PC-3 (cell line): ENCODE data around the gene CTTNBP2NL. TPM values are rescaled to one million over a fixed set of nuclear protein-coding genes. Genes with fewer than 3 reads are reported as not detected.

ENCODE experiments used
- ATAC-seq: fragments of 200-7000 bp; cut with Tn5 transposase; 2 replicates; pipeline ENCODE4 v1.9.1; 2020; ENCODE audit warnings: mild to moderate bottlenecking, moderate library complexity
- BruUV-seq: library from RNA; stranded (reverse); fragments of 400-500 nt; replicated peaks from 2 replicates; lab custom pipeline; 2021; lab: Mats Ljungman, UMichigan
- CTCF ChIA-PET: fragments of 300-600 bp; sonication (Branson Sonifier 250); formaldehyde crosslinking; loops from one replicate; lab custom pipeline; 2022; ENCODE audit warnings: antibody characterized with exemption; lab: Charles Lee
- POLR2A ChIA-PET: fragments of 300-600 bp; sonication (Branson Sonifier 250); formaldehyde crosslinking; loops from one replicate; lab custom pipeline; 2022; ENCODE audit warnings: antibody characterized with exemption; ENCODE audit not compliant: unreplicated experiment; lab: Charles Lee
- DNase-seq: peaks from one replicate; pipeline ENCODE4 v3.0.0-alpha.2; 2015
- H2AFZ ChIP-seq: fragments of 300-600 bp; sonication (generic); 2 replicates; pipeline ENCODE4 v1.6.0; 2016; ENCODE audit warnings: antibody characterized with exemption, low read length
- H3F3A ChIP-seq: fragments of 300-600 bp; sonication (generic); one replicate; pipeline ENCODE4 v1.6.0; 2017; ENCODE audit warnings: antibody characterized with exemption, low read length, control low read depth, mild to moderate bottlenecking; ENCODE audit not compliant: unreplicated experiment
- H3K27ac ChIP-seq: fragments of 300-600 bp; sonication (generic); 2 replicates; pipeline ENCODE4 v1.5.1; 2016; ENCODE audit warnings: mild to moderate bottlenecking, low read length
- H3K27me3 ChIP-seq: fragments of 300-600 bp; sonication (generic); 2 replicates; pipeline ENCODE4 v1.6.1; 2016; ENCODE audit warnings: low read length, mixed read lengths
- H3K36me3 ChIP-seq: fragments of 300-600 bp; sonication (generic); 2 replicates; pipeline ENCODE4 v1.6.1; 2016; ENCODE audit warnings: low read depth, mixed run types, low read length, mixed read lengths
- H3K4me1 ChIP-seq: fragments of 300-600 bp; sonication (generic); 2 replicates; pipeline ENCODE4 v1.5.1; 2016; ENCODE audit warnings: low read length; ENCODE audit not compliant: insufficient read depth
- H3K4me2 ChIP-seq: fragments of 300-600 bp; sonication (generic); 2 replicates; pipeline ENCODE4 v1.6.0; 2016; ENCODE audit warnings: low read length
- H3K4me3 ChIP-seq: fragments of 300-600 bp; sonication (generic); 2 replicates; pipeline ENCODE4 v1.5.1; 2016; ENCODE audit warnings: mild to moderate bottlenecking, low read length, mixed read lengths
- H3K79me2 ChIP-seq: fragments of 300-600 bp; sonication (generic); 2 replicates; pipeline ENCODE4 v1.6.1; 2017; ENCODE audit warnings: low read length, mixed read lengths
- H3K9ac ChIP-seq: fragments of 300-600 bp; sonication (generic); 2 replicates; pipeline ENCODE4 v1.6.0; 2016; ENCODE audit warnings: mild to moderate bottlenecking, low read length
- H3K9me2 ChIP-seq: fragments of 300-600 bp; sonication (generic); replicated peaks from 2 replicates; pipeline ENCODE4 v1.6.1; 2016; ENCODE audit warnings: mixed run types, low read length, mixed read lengths
- H3K9me3 ChIP-seq: fragments of 300-600 bp; sonication (generic); 2 replicates; pipeline ENCODE4 v1.6.1; 2016; ENCODE audit warnings: low read length, mixed read lengths
- H4K20me1 ChIP-seq: fragments of 300-600 bp; sonication (generic); 2 replicates; pipeline ENCODE4 v1.6.1; 2016; ENCODE audit warnings: low read length, mixed read lengths
- EZH2 ChIP-seq: fragments of 300-600 bp; sonication (generic); IDR thresholded peaks from one replicate; pipeline ENCODE4 v1.6.1; 2017; ENCODE audit warnings: antibody characterized with exemption, mild to moderate bottlenecking, low read length; ENCODE audit not compliant: unreplicated experiment
- EZH2phosphoT487 ChIP-seq: fragments of 300-600 bp; sonication (generic); IDR thresholded peaks from 2 replicates; pipeline ENCODE4 v1.6.1; 2018; ENCODE audit warnings: mild to moderate bottlenecking, antibody characterized with exemption, low read length, borderline replicate concordance
- intact Hi-C: fragments of 100-400 bp; cut with micrococcal nuclease; formaldehyde crosslinking; loops from 2 replicates; pipeline ENCODE4 v1.9.0; 2023
- total RNA-seq: library from RNA; depleted of rRNA; stranded (reverse); fragments of >200 nt; gene quantifications from 2 replicates; pipeline ENCODE4 v1.2.3, GENCODE V29; 2014
- TF ChIP-seq, protein P1 (sequence below): fragments of 300-600 bp; sonication (generic); conservative IDR thresholded peaks from 2 replicates; pipeline ENCODE4 v1.5.1; 2017; ENCODE audit warnings: antibody characterized with exemption, low read depth, mild to moderate bottlenecking, low read length

CTTNBP2NL gene
- total RNA-seq, 1 experiment from 2014 or later, result 9.8 TPM

DNA sequence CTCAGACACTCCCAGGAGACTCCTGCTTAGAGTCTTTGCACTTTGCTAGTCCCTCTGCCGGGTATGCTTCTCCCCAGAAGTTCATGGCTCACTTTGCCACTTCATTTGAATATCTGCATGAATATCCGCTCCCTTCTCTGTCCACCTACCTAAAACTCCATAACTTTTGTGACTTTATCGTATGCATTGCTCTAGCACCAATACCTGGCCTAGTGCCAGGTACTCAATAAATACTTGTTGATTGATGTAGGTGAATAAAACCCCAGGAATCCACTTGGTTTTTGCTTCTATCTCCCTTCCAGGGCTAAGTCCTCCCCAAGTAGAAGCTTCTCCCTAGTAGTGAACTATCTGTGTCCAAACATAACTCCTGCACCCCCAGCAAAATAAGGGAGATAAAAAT, 27.8 kb upstream of the CTTNBP2NL start:
- Histone ChIP-seq H4K20me1 (no peaks in the 10 kb centered on the region), H3K4me3 (no peak overlapping the region), H3K4me1 (no peaks in the 10 kb centered on the region), H3K9me2 (no peaks in the 10 kb centered on the region), H2AFZ (no peak overlapping the region), H3K36me3 (no peaks in the 10 kb centered on the region), H3K9ac (no peak overlapping the region), H3F3A (no peaks in the 10 kb centered on the region), H3K27me3 (peaks cover 44% of the 10 kb centered on the region), H3K27ac (no peak overlapping the region), H3K4me2 (no peak overlapping the region), H3K9me3 (no peaks in the 10 kb centered on the region), H3K79me2 (no peaks in the 10 kb centered on the region)
- DNase-seq (no peak), ATAC-seq (no peak)
- ChIA-PET POLR2A (no interaction called here), CTCF (no interaction called here)
- BruUV-seq, result no TSS peak
- no peak for TF ChIP-seq EZH2phosphoT487
- TF ChIP-seq EZH2, result no peak
- TF ChIP-seq, protein P1, sequence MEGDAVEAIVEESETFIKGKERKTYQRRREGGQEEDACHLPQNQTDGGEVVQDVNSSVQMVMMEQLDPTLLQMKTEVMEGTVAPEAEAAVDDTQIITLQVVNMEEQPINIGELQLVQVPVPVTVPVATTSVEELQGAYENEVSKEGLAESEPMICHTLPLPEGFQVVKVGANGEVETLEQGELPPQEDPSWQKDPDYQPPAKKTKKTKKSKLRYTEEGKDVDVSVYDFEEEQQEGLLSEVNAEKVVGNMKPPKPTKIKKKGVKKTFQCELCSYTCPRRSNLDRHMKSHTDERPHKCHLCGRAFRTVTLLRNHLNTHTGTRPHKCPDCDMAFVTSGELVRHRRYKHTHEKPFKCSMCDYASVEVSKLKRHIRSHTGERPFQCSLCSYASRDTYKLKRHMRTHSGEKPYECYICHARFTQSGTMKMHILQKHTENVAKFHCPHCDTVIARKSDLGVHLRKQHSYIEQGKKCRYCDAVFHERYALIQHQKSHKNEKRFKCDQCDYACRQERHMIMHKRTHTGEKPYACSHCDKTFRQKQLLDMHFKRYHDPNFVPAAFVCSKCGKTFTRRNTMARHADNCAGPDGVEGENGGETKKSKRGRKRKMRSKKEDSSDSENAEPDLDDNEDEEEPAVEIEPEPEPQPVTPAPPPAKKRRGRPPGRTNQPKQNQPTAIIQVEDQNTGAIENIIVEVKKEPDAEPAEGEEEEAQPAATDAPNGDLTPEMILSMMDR, result no peak
- intact Hi-C loops, result loop anchor here (5.0 kb wide), 1 partner anchor 71 kb away; no protein-coding TSS in a partner anchor

- Histone ChIP-seq H3K4me1 (no peaks in the 10 kb centered on the region), H3K79me2 (no peaks in the 10 kb centered on the region), H3K4me3 (no peak overlapping the region), H3K9me2 (no peaks in the 10 kb centered on the region), H2AFZ (no peak overlapping the region), H3K4me2 (no peak overlapping the region), H3K9me3 (no peaks in the 10 kb centered on the region), H4K20me1 (no peaks in the 10 kb centered on the region), H3K36me3 (no peaks in the 10 kb centered on the region), H3F3A (no peaks in the 10 kb centered on the region), H3K9ac (no peak overlapping the region), H3K27ac (no peak overlapping the region), H3K27me3 (peaks cover 39% of the 10 kb centered on the region)
- ChIA-PET CTCF (interaction anchor here (0.5 to 1.0 kb wide), 5 partner anchors 8 to 250 kb away, joined by 3 read pairs; partner anchors contain the start of gene CAPZA1), POLR2A (no interaction called here)
- intact Hi-C loops, result loop anchor here (5.0 kb wide), 1 partner anchor 72 kb away; no protein-coding TSS in a partner anchor
- peak; percentile 100 for ATAC-seq
- BruUV-seq, result no TSS peak
- TF ChIP-seq EZH2, result no peak
- no peak for TF ChIP-seq EZH2phosphoT487
- TF ChIP-seq, protein P1, result peak; percentile 97
- DNase-seq, result peak; percentile 92
These were observed 26.4 kb upstream of the CTTNBP2NL start for GRCh38 chr1:112369392-112370285.

GRCh38 chr1:112370996-112371395, 25.0 kb upstream of the CTTNBP2NL start:
- H3K4me2 ChIP-seq, result no peak overlapping the region
- no peak overlapping the region for H3K4me3 ChIP-seq
- POLR2A ChIA-PET, result no interaction called here
- no peaks in the 10 kb centered on the region for H3K36me3 ChIP-seq
- no peak overlapping the region for H3K9ac ChIP-seq
- no peaks in the 10 kb centered on the region for H3K79me2 ChIP-seq
- no TSS peak for BruUV-seq
- no peaks in the 10 kb centered on the region for H3K9me3 ChIP-seq
- H3K4me1 ChIP-seq, result peaks cover 5% of the 10 kb centered on the region; the same call in 1 of the 2 replicates
- H3F3A ChIP-seq, result no peaks in the 10 kb centered on the region
- no peak for ATAC-seq
- TF ChIP-seq, protein P1, result no peak
- TF ChIP-seq EZH2phosphoT487, result no peak
- CTCF ChIA-PET, result no interaction called here
- no peak overlapping the region for H2AFZ ChIP-seq
- no peaks in the 10 kb centered on the region for H4K20me1 ChIP-seq
- no peaks in the 10 kb centered on the region for H3K9me2 ChIP-seq
- DNase-seq, result no peak
- H3K27me3 ChIP-seq, result peaks cover 36% of the 10 kb centered on the region
- H3K27ac ChIP-seq, result no peak overlapping the region
- intact Hi-C loops, result no loop called here
